Bronchial epithelial cell (primary cell): ENCODE data around the gene ABCA13. TPM values are rescaled to one million over a fixed set of nuclear protein-coding genes. Genes with fewer than 3 reads are reported as not detected.
A peak's percentile ranks its signal among the peaks of the same experiment; 100 is the strongest.

ENCODE experiments used
- DNase-seq: peaks from one replicate; pipeline ENCODE4 v3.0.0-alpha.2; 2010; ENCODE audit warnings: low read depth
- FAIRE-seq: peaks from 2 replicates; lab custom pipeline; 2011; peaks lifted over from hg19 to GRCh38; lab: Jason Lieb, UNC
- H3K27me3 ChIP-seq: 2 replicates; pipeline ENCODE4 v1.5.1; 2011; ENCODE audit warnings: low read length; ENCODE audit not compliant: control insufficient read depth, insufficient read depth
- H3K36me3 ChIP-seq: 2 replicates; pipeline ENCODE4 v1.5.1; 2011; ENCODE audit warnings: low read length; ENCODE audit not compliant: control insufficient read depth, insufficient read depth
- H3K4me3 ChIP-seq: 2 replicates; pipeline ENCODE4 v1.5.1; 2011; ENCODE audit warnings: mild to moderate bottlenecking, low read depth, low read length, control low read depth
- total RNA-seq: library from RNA; depleted of rRNA; stranded (reverse); fragments of >200 nt; gene quantifications from 2 replicates; pipeline ENCODE4 v1.2.1, GENCODE V29; 2014
- TF ChIP-seq, protein P1 (sequence below): IDR thresholded peaks from 2 replicates; pipeline ENCODE4 v1.5.1; 2011; ENCODE audit warnings: mild to moderate bottlenecking, moderate library complexity, low read length, control low read depth, inconsistent platforms; ENCODE audit not compliant: insufficient read depth, severe bottlenecking

The ABCA13 gene
- total RNA-seq, 1 donor from 2014 or later, result 0.79 TPM

DNA sequence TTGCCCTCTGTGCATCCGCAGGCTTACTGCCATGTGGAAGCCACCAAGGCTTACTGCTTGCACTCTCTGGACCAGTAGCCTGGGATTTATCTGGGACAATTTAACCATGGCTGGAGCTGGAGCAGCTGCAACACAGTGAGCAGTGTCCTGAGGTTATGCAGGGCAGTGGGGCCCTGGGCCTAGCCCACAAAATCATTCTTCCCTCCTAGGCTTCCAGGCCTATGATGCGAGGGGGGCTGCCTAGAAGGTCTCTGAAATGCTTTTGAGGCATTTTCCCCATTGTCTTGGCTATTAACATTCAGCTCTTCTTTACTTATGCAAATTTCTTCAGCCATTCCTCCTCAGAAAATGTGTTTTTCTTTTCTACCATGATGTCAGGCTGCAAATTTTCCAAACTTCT, 439.4 kb downstream of the ABCA13 start:
- H3K27me3 ChIP-seq, result no peaks in the 10 kb centered on the region
- no peaks in the 10 kb centered on the region for H3K36me3 ChIP-seq
- TF ChIP-seq, protein P1, sequence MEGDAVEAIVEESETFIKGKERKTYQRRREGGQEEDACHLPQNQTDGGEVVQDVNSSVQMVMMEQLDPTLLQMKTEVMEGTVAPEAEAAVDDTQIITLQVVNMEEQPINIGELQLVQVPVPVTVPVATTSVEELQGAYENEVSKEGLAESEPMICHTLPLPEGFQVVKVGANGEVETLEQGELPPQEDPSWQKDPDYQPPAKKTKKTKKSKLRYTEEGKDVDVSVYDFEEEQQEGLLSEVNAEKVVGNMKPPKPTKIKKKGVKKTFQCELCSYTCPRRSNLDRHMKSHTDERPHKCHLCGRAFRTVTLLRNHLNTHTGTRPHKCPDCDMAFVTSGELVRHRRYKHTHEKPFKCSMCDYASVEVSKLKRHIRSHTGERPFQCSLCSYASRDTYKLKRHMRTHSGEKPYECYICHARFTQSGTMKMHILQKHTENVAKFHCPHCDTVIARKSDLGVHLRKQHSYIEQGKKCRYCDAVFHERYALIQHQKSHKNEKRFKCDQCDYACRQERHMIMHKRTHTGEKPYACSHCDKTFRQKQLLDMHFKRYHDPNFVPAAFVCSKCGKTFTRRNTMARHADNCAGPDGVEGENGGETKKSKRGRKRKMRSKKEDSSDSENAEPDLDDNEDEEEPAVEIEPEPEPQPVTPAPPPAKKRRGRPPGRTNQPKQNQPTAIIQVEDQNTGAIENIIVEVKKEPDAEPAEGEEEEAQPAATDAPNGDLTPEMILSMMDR, result no peak
- no peak for DNase-seq
- FAIRE-seq, result no peak
- no peak overlapping the region for H3K4me3 ChIP-seq

DNA sequence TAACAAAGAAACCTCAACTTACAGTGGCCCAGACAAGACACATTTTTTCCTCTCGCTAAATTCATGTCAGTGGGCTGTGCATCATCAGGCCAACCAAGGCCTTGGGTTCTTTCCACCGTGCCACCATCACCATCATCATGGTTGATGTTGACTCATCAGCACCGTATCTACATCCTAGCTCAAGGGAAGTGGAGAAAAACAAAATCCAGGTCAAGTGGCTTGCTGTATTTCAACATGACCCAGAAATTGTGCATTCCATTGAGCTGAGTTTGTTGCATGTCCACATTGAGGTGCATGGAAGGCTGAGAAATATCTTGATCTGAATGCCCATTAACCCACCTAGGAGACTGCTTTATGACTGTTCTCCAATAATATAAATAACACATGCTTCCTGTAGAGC, 440.7 kb downstream of the ABCA13 start:
- no peaks in the 10 kb centered on the region for H3K36me3 ChIP-seq
- TF ChIP-seq, protein P1, result no peak
- FAIRE-seq (no peak), DNase-seq (peak; percentile 55)
- H3K27me3 ChIP-seq, result no peaks in the 10 kb centered on the region
- no peak overlapping the region for H3K4me3 ChIP-seq

DNA sequence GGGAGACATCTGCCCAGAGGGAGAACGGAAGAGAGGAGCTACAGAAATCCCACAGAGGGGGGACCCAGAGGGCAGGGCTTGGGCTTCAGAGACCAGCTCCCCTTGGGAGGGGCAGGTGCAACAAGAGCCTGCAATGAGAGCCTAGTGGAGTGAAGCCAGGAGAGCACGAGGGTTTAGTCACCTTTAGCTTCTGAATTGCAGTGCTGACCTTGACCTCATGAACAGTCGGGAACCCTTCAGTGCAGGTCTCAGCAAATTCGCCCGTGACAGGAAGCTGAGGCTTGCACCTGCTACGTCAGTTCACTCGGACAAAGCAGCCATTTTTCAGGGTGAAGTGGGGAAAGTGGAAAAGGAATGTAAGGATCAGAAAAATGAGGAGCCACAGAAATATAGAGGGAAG, 446.2 kb downstream of the ABCA13 start:
- Histone ChIP-seq H3K27me3 (no peaks in the 10 kb centered on the region), H3K36me3 (no peaks in the 10 kb centered on the region), H3K4me3 (no peak overlapping the region)
- DNase-seq, result no peak
- no peak for FAIRE-seq
- TF ChIP-seq, protein P1, result no peak

DNA sequence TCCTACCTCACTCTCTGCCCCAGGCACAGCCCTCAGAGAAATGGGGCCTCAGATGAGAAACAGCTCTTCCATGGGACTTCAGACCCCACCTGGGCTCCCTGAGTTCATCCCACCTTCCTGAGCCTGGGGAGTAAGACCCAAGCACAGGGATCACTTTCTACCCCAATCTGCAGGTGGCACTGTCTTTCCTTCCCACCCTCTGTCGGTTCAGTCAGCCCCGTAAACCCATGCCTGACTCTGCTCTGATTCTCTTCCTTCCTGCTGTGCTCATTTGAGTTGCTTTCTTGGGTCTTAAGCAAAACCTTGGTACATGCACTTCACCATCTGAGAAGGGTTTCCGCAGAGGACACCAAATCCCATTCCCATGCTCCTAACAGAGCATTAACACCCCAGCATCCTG, 446.7 kb downstream of the ABCA13 start:
- Histone ChIP-seq H3K27me3 (no peaks in the 10 kb centered on the region), H3K36me3 (no peaks in the 10 kb centered on the region), H3K4me3 (no peak overlapping the region)
- TF ChIP-seq, protein P1, result no peak
- DNase-seq (no peak), FAIRE-seq (peak; percentile 72)

DNA sequence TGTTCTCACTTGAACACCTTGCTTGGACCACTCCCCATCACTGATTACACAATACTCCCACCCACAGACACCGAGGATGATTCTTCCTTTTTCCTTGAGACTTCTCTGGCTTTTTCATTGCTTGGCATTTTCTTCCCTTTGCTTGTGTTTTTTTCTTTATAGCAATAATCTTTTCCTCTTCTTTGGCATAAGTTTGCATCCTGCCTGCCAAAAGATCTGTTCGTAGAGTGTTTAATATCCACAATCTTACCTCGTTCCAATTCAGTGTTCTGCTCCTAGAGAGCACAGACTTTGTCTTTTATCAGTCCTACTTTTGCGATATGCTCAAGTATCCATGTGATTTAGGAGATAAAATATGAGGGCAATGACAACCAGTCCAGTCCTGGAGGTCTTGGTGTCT, 449.8 kb downstream of the ABCA13 start:
- FAIRE-seq (no peak), DNase-seq (no peak)
- TF ChIP-seq, protein P1, result no peak
- H3K27me3 ChIP-seq, result no peaks in the 10 kb centered on the region
- no peak overlapping the region for H3K4me3 ChIP-seq
- H3K36me3 ChIP-seq, result no peaks in the 10 kb centered on the region

DNA sequence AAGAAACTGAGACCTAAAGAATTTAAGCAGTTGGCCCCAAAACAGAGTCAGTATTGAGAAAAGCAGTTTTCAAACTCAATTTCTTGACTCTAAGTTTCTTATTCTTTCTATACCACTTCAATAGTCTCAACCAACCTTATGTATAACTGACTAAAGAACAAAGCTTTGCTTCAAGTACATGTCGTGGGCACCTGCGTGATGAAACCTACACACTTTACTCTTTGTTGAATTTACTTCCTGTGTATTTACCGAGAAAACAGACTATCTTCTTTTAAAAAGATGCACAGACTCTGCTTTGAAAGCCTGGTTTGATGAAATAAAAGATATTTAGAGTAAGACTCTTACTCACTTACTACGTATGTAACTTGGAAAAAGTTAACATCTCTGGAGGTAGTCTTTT, 455.9 kb downstream of the ABCA13 start:
- no peaks in the 10 kb centered on the region for H3K27me3 ChIP-seq
- FAIRE-seq (no peak), DNase-seq (no peak)
- TF ChIP-seq, protein P1, result no peak
- H3K36me3 ChIP-seq, result no peaks in the 10 kb centered on the region
- no peak overlapping the region for H3K4me3 ChIP-seq
